MM.1S (cell line): ENCODE results near the gene MVK.

Source experiments
- DNase-seq: peaks from one replicate; pipeline ENCODE4 v3.0.0-alpha.2; 2015
- H2AFZ ChIP-seq: fragments of 300-600 bp; sonication (generic); 2 replicates; pipeline ENCODE4 v1.6.0; 2016; ENCODE audit warnings: antibody characterized with exemption, low read length
- H3F3A ChIP-seq: fragments of 300-600 bp; sonication (generic); 2 replicates; pipeline ENCODE4 v1.6.1; 2016; ENCODE audit warnings: mild to moderate bottlenecking, antibody characterized with exemption, low read length, moderate library complexity, mixed read lengths; ENCODE audit not compliant: insufficient read depth
- H3K27ac ChIP-seq: fragments of 300-600 bp; sonication (generic); 2 replicates; pipeline ENCODE4 v1.5.1; 2016; ENCODE audit warnings: mild to moderate bottlenecking, low read length
- H3K27me3 ChIP-seq: fragments of 300-600 bp; sonication (generic); replicated peaks from 2 replicates; pipeline ENCODE4 v1.6.0; 2016; ENCODE audit warnings: low read length; ENCODE audit not compliant: insufficient read depth
- H3K36me3 ChIP-seq: fragments of 300-600 bp; sonication (generic); replicated peaks from 2 replicates; pipeline ENCODE4 v1.6.1; 2016; ENCODE audit warnings: mild to moderate bottlenecking, low read length, mixed read lengths; ENCODE audit not compliant: insufficient read depth
- H3K4me1 ChIP-seq: fragments of 300-600 bp; sonication (generic); 2 replicates; pipeline ENCODE4 v1.6.1; 2016; ENCODE audit warnings: low read length, mixed read lengths
- H3K4me2 ChIP-seq: fragments of 300-600 bp; sonication (generic); 2 replicates; pipeline ENCODE4 v1.6.0; 2016; ENCODE audit warnings: low read depth, low read length
- H3K4me3 ChIP-seq: fragments of 300-600 bp; sonication (generic); 2 replicates; pipeline ENCODE4 v1.5.1; 2016; ENCODE audit warnings: low read length, mixed read lengths
- H3K79me2 ChIP-seq: fragments of 300-600 bp; sonication (generic); 2 replicates; pipeline ENCODE4 v1.6.1; 2016; ENCODE audit warnings: mixed run types, low read length, mixed read lengths
- H3K9ac ChIP-seq: fragments of 300-600 bp; sonication (generic); 2 replicates; pipeline ENCODE4 v1.6.1; 2016; ENCODE audit warnings: low read length, mixed read lengths
- H3K9me2 ChIP-seq: fragments of 300-600 bp; sonication (generic); replicated peaks from 2 replicates; pipeline ENCODE4 v1.6.1; 2016; ENCODE audit warnings: mild to moderate bottlenecking, low read length, mixed read lengths; ENCODE audit not compliant: insufficient read depth
- H3K9me3 ChIP-seq: fragments of 300-600 bp; sonication (generic); replicated peaks from 2 replicates; pipeline ENCODE4 v1.6.1; 2016; ENCODE audit warnings: mild to moderate bottlenecking, low read length, mixed read lengths; ENCODE audit not compliant: insufficient read depth
- H4K20me1 ChIP-seq: fragments of 300-600 bp; sonication (generic); 2 replicates; pipeline ENCODE4 v1.6.1; 2016; ENCODE audit warnings: mild to moderate bottlenecking, low read length, moderate library complexity, mixed read lengths; ENCODE audit not compliant: insufficient read depth
- EZH2 ChIP-seq: fragments of 300-600 bp; sonication (generic); optimal IDR thresholded peaks from 2 replicates; pipeline ENCODE3; 2017; ENCODE audit warnings: low read depth, mild to moderate bottlenecking, antibody characterized with exemption, low read length, mixed read lengths
- EZH2phosphoT487 ChIP-seq: fragments of 300-600 bp; sonication (generic); IDR thresholded peaks from 2 replicates; pipeline ENCODE4 v1.6.1; 2018; ENCODE audit warnings: antibody characterized with exemption, low read length
- TF ChIP-seq, protein P1 (sequence below): fragments of 300-600 bp; sonication (generic); IDR thresholded peaks from 2 replicates; pipeline ENCODE4 v1.5.1; 2016; ENCODE audit warnings: antibody characterized with exemption, low read length, mixed read lengths

MVK gene

DNA sequence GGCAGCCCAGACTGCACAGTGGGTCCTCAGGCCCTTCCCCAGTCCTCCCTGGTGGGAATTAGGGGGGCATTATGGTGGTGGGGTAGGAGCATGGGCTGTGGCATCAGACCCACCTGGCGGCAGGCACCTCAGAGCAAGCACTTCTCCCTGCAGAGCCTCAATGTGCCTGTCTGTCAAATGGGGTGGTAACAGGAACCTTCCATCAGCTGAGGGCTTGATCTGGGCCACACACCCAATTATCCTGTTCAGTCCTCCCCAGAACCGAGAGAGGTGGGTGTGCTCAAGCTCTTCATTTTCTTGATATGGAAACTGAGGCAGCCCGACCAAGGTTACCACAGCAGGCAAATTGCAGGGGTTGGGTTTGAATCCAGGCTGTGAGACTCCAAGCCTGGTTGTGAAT lies 38.4 kb downstream of the MVK start:
- no peaks in the 10 kb centered on the region for H4K20me1 ChIP-seq
- H3K27me3 ChIP-seq, result peaks cover 12% of the 10 kb centered on the region; the same call in 1 of the 2 replicates
- no peak overlapping the region for H3K4me2 ChIP-seq
- no peak for TF ChIP-seq EZH2phosphoT487
- TF ChIP-seq EZH2, result no peak
- TF ChIP-seq, protein P1, sequence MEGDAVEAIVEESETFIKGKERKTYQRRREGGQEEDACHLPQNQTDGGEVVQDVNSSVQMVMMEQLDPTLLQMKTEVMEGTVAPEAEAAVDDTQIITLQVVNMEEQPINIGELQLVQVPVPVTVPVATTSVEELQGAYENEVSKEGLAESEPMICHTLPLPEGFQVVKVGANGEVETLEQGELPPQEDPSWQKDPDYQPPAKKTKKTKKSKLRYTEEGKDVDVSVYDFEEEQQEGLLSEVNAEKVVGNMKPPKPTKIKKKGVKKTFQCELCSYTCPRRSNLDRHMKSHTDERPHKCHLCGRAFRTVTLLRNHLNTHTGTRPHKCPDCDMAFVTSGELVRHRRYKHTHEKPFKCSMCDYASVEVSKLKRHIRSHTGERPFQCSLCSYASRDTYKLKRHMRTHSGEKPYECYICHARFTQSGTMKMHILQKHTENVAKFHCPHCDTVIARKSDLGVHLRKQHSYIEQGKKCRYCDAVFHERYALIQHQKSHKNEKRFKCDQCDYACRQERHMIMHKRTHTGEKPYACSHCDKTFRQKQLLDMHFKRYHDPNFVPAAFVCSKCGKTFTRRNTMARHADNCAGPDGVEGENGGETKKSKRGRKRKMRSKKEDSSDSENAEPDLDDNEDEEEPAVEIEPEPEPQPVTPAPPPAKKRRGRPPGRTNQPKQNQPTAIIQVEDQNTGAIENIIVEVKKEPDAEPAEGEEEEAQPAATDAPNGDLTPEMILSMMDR, result no peak
- H3F3A ChIP-seq, result no peaks in the 10 kb centered on the region
- H3K79me2 ChIP-seq, result no peaks in the 10 kb centered on the region
- no peak for DNase-seq
- H3K4me3 ChIP-seq, result no peak overlapping the region
- no peak overlapping the region for H2AFZ ChIP-seq
- no peaks in the 10 kb centered on the region for H3K9me2 ChIP-seq
- H3K9ac ChIP-seq, result no peak overlapping the region
- H3K27ac ChIP-seq, result no peak overlapping the region
- H3K4me1 ChIP-seq, result no peaks in the 10 kb centered on the region
- no peaks in the 10 kb centered on the region for H3K9me3 ChIP-seq
- H3K36me3 ChIP-seq, result no peaks in the 10 kb centered on the region

DNA sequence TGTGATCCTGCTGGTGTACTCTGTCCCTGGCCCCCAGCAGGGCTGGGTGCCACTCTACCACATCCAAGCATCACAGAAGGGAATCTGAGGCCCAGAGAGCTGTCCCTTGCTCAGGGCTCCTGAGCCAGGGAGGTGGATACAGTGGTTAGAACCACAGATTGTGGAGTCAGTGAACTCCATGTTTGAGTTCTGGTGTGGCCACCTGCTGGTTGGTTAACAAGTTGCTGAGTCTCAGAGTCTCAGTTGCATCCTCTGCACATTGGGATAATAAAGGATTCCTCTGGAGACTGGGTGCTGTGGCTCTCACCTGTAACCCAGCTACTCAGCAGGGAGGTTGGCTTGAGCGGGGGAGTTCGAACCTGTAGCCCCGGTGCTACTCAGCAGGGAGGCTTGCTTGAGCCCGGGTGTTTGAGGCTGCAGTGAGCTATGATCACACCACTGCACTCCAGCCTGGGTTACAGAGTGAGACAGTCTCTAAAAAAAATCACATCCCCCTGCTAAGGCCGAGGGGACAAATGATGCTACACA lies 39.4 kb downstream of the MVK start:
- no peaks in the 10 kb centered on the region for H3F3A ChIP-seq
- no peaks in the 10 kb centered on the region for H3K9me2 ChIP-seq
- no peak overlapping the region for H2AFZ ChIP-seq
- no peaks in the 10 kb centered on the region for H3K36me3 ChIP-seq
- H3K4me2 ChIP-seq, result no peak overlapping the region
- H3K9ac ChIP-seq, result no peak overlapping the region
- no peaks in the 10 kb centered on the region for H3K79me2 ChIP-seq
- TF ChIP-seq, protein P1, result no peak; the same call in 1 of the 2 replicates
- TF ChIP-seq EZH2 (no peak), EZH2phosphoT487 (no peak)
- H3K9me3 ChIP-seq, result no peaks in the 10 kb centered on the region
- no peaks in the 10 kb centered on the region for H3K4me1 ChIP-seq
- H3K27ac ChIP-seq, result no peak overlapping the region
- H4K20me1 ChIP-seq, result no peaks in the 10 kb centered on the region
- peaks cover 12% of the 10 kb centered on the region; the same call in 1 of the 2 replicates for H3K27me3 ChIP-seq
- H3K4me3 ChIP-seq, result no peak overlapping the region
- no peak for DNase-seq

DNA sequence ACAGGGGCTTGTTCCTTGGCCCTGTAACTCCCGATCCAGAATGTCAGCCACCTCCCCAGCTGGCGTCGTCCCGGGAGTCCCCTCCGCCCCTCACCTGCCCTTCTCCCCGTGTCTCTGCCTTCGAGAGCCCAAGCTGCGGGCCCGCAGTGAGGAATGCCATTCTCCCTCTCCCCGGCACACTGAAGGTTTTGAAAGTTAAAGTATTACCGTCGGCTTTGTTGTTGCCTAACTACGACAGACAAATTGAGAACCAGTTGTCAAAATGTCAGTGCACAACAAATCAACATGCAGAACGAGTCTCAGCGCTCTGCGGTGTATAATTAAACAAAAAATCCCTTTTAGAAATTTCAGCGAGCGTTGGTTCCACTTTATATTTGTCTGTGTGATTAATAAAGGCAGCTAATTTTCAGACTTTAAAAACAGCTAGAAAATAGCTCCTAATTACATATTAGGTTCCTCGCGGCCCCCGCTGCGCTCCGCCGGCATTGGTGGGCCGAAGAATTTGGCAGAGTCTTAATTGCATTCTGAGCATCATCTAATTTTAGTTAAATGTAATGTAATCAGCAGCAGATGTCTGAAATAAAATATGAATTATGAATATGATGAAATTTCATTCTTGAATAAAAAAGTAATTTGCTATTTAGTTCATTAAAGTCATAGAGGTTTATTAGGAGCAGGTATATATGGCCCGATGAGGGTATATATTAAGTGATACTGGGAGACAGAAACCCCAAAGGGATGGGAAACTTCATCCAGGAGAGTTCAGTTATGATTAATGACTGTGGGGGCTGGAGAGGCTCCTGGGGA lies 40.3 kb downstream of the MVK start:
- Histone ChIP-seq H3K9ac (no peak overlapping the region), H3K36me3 (no peaks in the 10 kb centered on the region), H3K9me3 (no peaks in the 10 kb centered on the region), H3K27me3 (peaks cover 12% of the 10 kb centered on the region; the same call in 1 of the 2 replicates), H3K9me2 (no peaks in the 10 kb centered on the region), H3K4me3 (no peak overlapping the region), H3K79me2 (no peaks in the 10 kb centered on the region), H3F3A (no peaks in the 10 kb centered on the region), H3K27ac (no peak overlapping the region), H3K4me1 (no peaks in the 10 kb centered on the region), H4K20me1 (no peaks in the 10 kb centered on the region), H2AFZ (no peak overlapping the region), H3K4me2 (no peak overlapping the region)
- no peak for DNase-seq
- TF ChIP-seq EZH2 (no peak), EZH2phosphoT487 (no peak)
- TF ChIP-seq, protein P1, result no peak
